Mesendoderm (in vitro differentiated cells): Measurements from ENCODE around the gene SAMD4A.
A peak's percentile ranks its signal among the peaks of the same experiment; 100 is the strongest.

ENCODE experiments used
- DNase-seq: peaks from one replicate; pipeline ENCODE4 v3.0.0; 2013
- H2AK5ac ChIP-seq: 2 replicates; pipeline ENCODE4 v1.6.1; 2013; ENCODE audit warnings: low read length, inconsistent platforms
- H2BK120ac ChIP-seq: 2 replicates; pipeline ENCODE4 v1.6.1; 2013; ENCODE audit warnings: low read depth, mild to moderate bottlenecking, low read length, moderate library complexity, mixed read lengths
- H2BK15ac ChIP-seq: replicated peaks from 2 replicates; pipeline ENCODE4 v1.6.1; 2013; ENCODE audit warnings: low read depth, mild to moderate bottlenecking, moderate library complexity
- H2BK5ac ChIP-seq: 2 replicates; pipeline ENCODE4 v1.6.1; 2013; ENCODE audit warnings: low read length, inconsistent platforms
- H3K18ac ChIP-seq: 2 replicates; pipeline ENCODE4 v1.6.1; 2013; ENCODE audit warnings: mild to moderate bottlenecking, low read length, mixed read lengths
- H3K23ac ChIP-seq: one replicate; pipeline ENCODE4 v1.6.1; 2013; ENCODE audit warnings: low read length
- H3K27ac ChIP-seq: 2 replicates; pipeline ENCODE4 v1.5.1; 2013; ENCODE audit warnings: low read depth, mild to moderate bottlenecking, inconsistent platforms, low read length, moderate library complexity
- H3K27me3 ChIP-seq: 2 replicates; pipeline ENCODE4 v1.6.1; 2013; ENCODE audit warnings: low read length, control low read depth, mild to moderate bottlenecking, inconsistent platforms; ENCODE audit not compliant: insufficient read depth, poor library complexity
- H3K36me3 ChIP-seq: 2 replicates; pipeline ENCODE4 v1.6.1; 2013; ENCODE audit warnings: low read length, inconsistent platforms; ENCODE audit not compliant: control insufficient read depth, insufficient read depth
- H3K4ac ChIP-seq: one replicate; pipeline ENCODE4 v1.6.1; 2013; ENCODE audit warnings: low read depth, mild to moderate bottlenecking, low read length, moderate library complexity
- H3K4me1 ChIP-seq: 2 replicates; pipeline ENCODE4 v1.6.1; 2013; ENCODE audit warnings: low read depth, low read length, inconsistent platforms; ENCODE audit not compliant: control insufficient read depth
- H3K4me2 ChIP-seq: 2 replicates; pipeline ENCODE4 v1.6.1; 2013; ENCODE audit warnings: low read length
- H3K4me3 ChIP-seq: 2 replicates; pipeline ENCODE4 v1.5.1; 2013; ENCODE audit warnings: mild to moderate bottlenecking, low read length
- H3K56ac ChIP-seq: one replicate; pipeline ENCODE4 v1.6.1; 2013; ENCODE audit warnings: low read length
- H3K79me1 ChIP-seq: 2 replicates; pipeline ENCODE4 v1.6.1; 2013; ENCODE audit warnings: low read length, inconsistent platforms
- H3K79me2 ChIP-seq: 2 replicates; pipeline ENCODE4 v1.6.1; 2013; ENCODE audit warnings: mild to moderate bottlenecking, low read length; ENCODE audit not compliant: control insufficient read depth, insufficient read depth
- H3K9ac ChIP-seq: 2 replicates; pipeline ENCODE4 v1.6.1; 2013; ENCODE audit warnings: low read length, inconsistent platforms
- H4K5ac ChIP-seq: one replicate; pipeline ENCODE4 v1.6.1; 2013; ENCODE audit warnings: low read length
- H4K8ac ChIP-seq: one replicate; pipeline ENCODE4 v1.6.1; 2013; ENCODE audit warnings: low read depth, mild to moderate bottlenecking, control low read depth, low read length, moderate library complexity
- WGBS: extraction: QIAGEN DNeasy Blood & Tissue Kit; methylation state at CpG from one replicate; pipeline ENCODE4 v1.1.7; 2013; ENCODE audit warnings: low lambda C conversion rate, missing lambda C conversion rate; ENCODE audit not compliant: insufficient coverage; ENCODE audit errors: extremely low coverage; 5-methylcytosine and 5-hydroxymethylcytosine counted together

The SAMD4A gene

DNA sequence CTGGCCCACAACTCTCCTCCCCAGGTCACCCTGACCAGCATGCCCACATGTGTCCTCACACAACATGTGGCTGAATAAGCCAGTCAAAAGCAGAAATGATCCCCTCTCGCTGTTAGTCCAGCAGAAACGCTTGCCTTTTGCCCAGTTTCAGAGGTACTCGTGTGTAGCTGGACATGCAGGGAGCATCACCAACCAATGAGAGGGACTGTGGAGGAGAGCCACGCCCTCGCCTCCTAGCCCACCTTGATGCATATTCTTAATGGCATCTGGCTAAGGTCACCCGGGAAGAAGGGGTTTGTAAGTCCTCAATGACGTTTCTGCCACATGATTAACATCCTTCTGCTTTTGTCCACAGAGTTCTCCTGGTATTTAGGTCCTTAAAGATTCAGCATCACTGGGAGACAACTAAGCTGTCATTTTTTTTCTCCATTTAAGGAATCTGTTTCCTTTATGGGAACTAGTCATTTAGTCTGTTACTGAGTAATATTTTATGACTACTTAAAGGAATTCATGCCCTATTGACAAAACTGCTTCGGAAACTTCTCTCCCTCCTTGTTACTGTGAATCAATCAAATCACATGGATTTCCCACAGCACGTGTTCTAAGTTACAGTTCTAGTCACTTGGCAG, 201.7 kb downstream of the SAMD4A start:
- H2AK5ac ChIP-seq, result no peak overlapping the region
- no peak overlapping the region for H2BK120ac ChIP-seq
- H2BK15ac ChIP-seq, result no peak overlapping the region
- DNase-seq, result no peak
- no peak overlapping the region for H3K56ac ChIP-seq
- H3K36me3 ChIP-seq, result peaks cover 2% of the 10 kb centered on the region
- H3K4me1 ChIP-seq, result peaks cover 2% of the 10 kb centered on the region
- H4K5ac ChIP-seq, result no peak overlapping the region
- no peak overlapping the region for H3K4me2 ChIP-seq
- H3K79me2 ChIP-seq, result no peaks in the 10 kb centered on the region
- H3K4me3 ChIP-seq, result no peak overlapping the region
- H3K23ac ChIP-seq, result no peak overlapping the region
- no peak overlapping the region for H3K9ac ChIP-seq
- H3K27ac ChIP-seq, result no peak overlapping the region
- no peaks in the 10 kb centered on the region for H3K27me3 ChIP-seq
- no peak overlapping the region for H3K4ac ChIP-seq
- no CpG with 5 or more reads among the region's 9 CpGs for WGBS
- H3K79me1 ChIP-seq, result no peaks in the 10 kb centered on the region
- H4K8ac ChIP-seq, result no peak overlapping the region
- H3K18ac ChIP-seq, result no peak overlapping the region
- H2BK5ac ChIP-seq, result no peak overlapping the region

DNA sequence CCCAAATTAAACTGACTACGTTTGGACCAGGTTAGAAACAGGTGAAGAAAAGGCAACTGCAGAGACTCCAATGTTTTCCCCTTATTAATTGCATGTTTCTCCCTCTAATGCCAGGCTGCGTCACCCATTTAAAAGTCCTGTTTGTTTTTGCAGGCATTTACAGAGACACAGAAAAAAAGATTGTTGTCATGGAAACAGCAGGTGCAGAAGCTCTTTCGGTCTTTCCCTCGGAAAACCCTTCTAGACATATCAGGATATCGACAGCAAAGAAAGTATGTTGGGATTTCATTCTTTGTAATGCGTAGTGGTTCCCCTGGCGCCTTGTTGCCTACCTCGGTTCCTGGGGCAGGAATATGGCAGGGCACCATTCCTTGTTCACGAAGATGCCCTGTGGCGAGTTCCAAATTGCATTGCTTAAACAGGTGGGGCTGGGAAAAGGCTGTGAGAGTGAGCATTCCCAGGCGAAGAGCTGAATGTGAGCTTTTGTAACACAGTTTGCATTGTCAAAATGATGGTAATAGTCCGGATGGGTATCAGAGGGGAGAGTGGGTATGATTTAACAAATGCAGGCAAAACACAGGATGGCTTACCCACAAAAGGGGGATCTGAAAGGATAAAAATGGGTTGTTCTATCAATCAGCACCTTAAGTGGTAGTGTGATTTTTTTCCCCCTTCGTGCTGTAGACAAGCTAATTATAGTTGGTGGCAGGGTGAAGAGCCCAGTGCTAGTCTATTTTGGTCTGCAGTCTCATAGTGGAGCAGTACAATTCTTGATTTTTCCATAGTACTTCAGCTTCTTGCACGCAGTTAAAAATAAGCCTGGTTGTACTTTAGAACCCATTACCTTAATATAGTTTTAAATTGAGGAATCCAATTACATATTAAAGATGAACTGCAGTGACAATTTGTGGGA, 203.3 kb downstream of the SAMD4A start:
- H3K4me3 ChIP-seq, result no peak overlapping the region
- peaks cover 2% of the 10 kb centered on the region for H3K36me3 ChIP-seq
- no peak overlapping the region for H2AK5ac ChIP-seq
- no peak overlapping the region for H2BK15ac ChIP-seq
- H3K4me2 ChIP-seq, result no peak overlapping the region
- H4K8ac ChIP-seq, result no peak overlapping the region
- no peak overlapping the region for H3K4ac ChIP-seq
- H4K5ac ChIP-seq, result no peak overlapping the region
- no peak overlapping the region for H2BK5ac ChIP-seq
- H3K9ac ChIP-seq, result no peak overlapping the region
- H3K18ac ChIP-seq, result no peak overlapping the region
- H2BK120ac ChIP-seq, result no peak overlapping the region
- H3K56ac ChIP-seq, result no peak overlapping the region
- H3K79me2 ChIP-seq, result no peaks in the 10 kb centered on the region
- no peaks in the 10 kb centered on the region for H3K27me3 ChIP-seq
- peaks cover 2% of the 10 kb centered on the region for H3K4me1 ChIP-seq
- no peaks in the 10 kb centered on the region for H3K79me1 ChIP-seq
- no peak overlapping the region for H3K23ac ChIP-seq
- DNase-seq, result no peak
- WGBS, result no CpG with 5 or more reads among the region's 14 CpGs
- H3K27ac ChIP-seq, result no peak overlapping the region

DNA sequence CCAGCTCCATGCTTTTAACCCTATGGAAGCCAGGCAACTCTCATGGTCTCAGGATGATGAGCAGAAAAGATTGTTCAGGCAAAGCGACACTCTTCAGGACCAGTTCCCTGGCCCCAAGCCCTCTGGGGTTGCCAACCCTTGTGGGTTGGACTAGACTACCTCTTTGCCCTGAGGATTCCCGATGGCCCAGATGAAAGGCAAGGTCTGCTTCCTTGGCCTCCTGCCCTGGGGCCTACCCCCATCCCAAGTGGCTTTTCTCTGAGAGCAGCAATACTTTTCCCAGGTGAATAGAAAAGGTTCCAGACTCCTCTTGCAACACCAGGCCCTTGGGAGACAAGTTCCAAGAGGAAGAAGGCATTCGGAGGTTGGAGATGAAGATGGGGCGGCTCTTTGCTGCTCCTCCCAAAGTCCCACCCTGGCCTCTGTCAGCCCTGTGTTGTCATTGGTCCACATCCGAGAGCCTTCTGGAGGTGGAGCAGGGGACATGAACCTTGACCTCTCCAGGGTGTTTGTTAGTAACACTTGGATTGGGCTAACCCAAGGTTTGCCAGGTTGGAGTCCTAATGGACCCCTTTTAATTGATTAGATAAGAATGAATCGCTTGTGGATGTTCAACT, 204.6 kb downstream of the SAMD4A start:
- Histone ChIP-seq H4K5ac (no peak overlapping the region), H4K8ac (no peak overlapping the region), H3K79me2 (no peaks in the 10 kb centered on the region), H3K23ac (no peak overlapping the region), H3K27ac (no peak overlapping the region), H2AK5ac (no peak overlapping the region), H3K79me1 (no peaks in the 10 kb centered on the region), H3K56ac (no peak overlapping the region), H3K4ac (no peak overlapping the region), H3K9ac (no peak overlapping the region), H3K4me2 (no peak overlapping the region), H3K4me3 (no peak overlapping the region), H3K27me3 (no peaks in the 10 kb centered on the region), H3K36me3 (peaks cover 2% of the 10 kb centered on the region), H2BK120ac (no peak overlapping the region), H3K4me1 (peaks cover 2% of the 10 kb centered on the region), H3K18ac (no peak overlapping the region), H2BK5ac (no peak overlapping the region), H2BK15ac (no peak overlapping the region)
- no CpG with 5 or more reads among the region's 6 CpGs for WGBS
- peak; percentile 22 for DNase-seq

DNA sequence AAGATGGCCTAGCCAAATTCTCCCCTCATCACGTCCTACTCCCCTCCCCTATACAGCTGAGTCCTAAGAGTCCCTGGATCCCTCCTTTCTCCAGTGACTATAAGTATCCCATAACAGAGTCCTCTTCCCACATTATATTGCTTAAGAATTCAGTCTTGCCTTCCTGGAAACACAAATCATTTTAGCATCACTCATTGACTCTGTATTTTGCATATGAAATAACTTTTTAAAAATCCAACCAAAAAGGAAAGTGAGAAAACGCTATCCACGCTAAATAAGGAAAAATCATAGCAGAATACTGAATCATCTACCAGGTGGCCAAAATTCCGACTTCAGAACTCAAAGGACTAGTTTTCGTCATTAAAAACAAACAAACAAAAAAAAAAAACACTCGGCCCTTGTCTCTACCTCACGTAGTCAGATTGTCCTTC, 205.5 kb downstream of the SAMD4A start:
- H2BK5ac ChIP-seq, result no peak overlapping the region
- H3K4ac ChIP-seq, result no peak overlapping the region
- peak overlapping the region; percentile 19 for H2AK5ac ChIP-seq
- no peak overlapping the region for H3K18ac ChIP-seq
- no peak overlapping the region for H4K5ac ChIP-seq
- DNase-seq, result no peak
- H3K4me1 ChIP-seq, result peaks cover 2% of the 10 kb centered on the region
- no peak overlapping the region for H2BK120ac ChIP-seq
- H2BK15ac ChIP-seq, result no peak overlapping the region
- no peak overlapping the region for H4K8ac ChIP-seq
- H3K27me3 ChIP-seq, result no peaks in the 10 kb centered on the region
- H3K79me2 ChIP-seq, result no peaks in the 10 kb centered on the region
- H3K9ac ChIP-seq, result no peak overlapping the region
- H3K56ac ChIP-seq, result peak overlapping the region; percentile 47
- peak overlapping the region; percentile 77 for H3K27ac ChIP-seq
- H3K79me1 ChIP-seq, result no peaks in the 10 kb centered on the region
- no peak overlapping the region for H3K4me2 ChIP-seq
- no peak overlapping the region for H3K4me3 ChIP-seq
- WGBS, result no CpG with 5 or more reads among the region's 7 CpGs
- peaks cover 2% of the 10 kb centered on the region for H3K36me3 ChIP-seq
- H3K23ac ChIP-seq, result no peak overlapping the region

DNA sequence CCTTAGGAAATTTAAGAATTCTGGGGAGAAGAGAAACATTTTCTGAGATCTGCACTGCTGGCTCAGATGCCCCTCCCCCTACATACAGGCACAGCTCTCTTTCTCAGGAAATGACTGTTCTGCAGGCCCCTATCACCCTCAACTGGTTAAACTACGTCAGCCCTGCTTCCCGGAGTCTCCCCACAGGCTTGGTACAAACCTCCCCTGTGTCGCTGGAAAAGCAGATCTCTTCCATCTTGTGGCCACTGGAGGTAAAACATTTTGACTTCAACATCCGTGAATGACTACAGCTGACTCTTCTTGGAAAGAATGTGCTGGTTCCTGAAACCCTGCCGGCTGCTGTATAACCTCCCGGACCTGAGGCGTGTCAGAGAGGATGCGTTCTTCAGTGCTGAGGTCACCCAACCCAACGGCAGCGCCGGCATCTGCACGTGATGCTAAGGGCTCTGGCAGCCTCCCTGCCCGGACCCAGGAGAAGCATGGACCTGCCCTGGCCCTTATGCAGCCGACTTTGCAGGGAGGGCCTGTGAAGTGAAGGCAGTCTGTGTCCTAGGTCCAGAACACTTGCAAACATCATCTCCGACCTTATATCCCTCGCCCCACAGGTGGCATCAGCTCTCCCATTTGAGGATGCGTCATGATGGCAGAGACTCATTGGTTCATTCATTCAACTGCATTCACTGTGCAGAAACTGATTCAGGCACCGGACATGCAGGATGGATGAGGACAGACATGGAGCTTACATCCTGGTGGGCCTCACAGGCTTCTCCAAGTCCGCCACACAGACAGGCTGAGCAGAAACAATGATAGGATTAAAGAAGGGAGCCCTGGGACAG, 206.5 kb downstream of the SAMD4A start:
- Histone ChIP-seq H3K56ac (peak overlapping the region; percentile 76), H3K27ac (peak overlapping the region; percentile 77), H2BK5ac (no peak overlapping the region), H3K18ac (no peak overlapping the region), H4K5ac (no peak overlapping the region), H3K4me3 (no peak overlapping the region), H2BK120ac (no peak overlapping the region), H2AK5ac (no peak overlapping the region), H3K23ac (no peak overlapping the region), H3K4ac (no peak overlapping the region), H3K79me2 (no peaks in the 10 kb centered on the region), H2BK15ac (no peak overlapping the region), H3K36me3 (no peaks in the 10 kb centered on the region), H3K79me1 (no peaks in the 10 kb centered on the region), H3K4me2 (no peak overlapping the region), H4K8ac (no peak overlapping the region), H3K4me1 (peaks cover 2% of the 10 kb centered on the region), H3K9ac (peak overlapping the region; percentile 47), H3K27me3 (no peaks in the 10 kb centered on the region)
- peak; percentile 100 for DNase-seq
- WGBS, result no CpG with 5 or more reads among the region's 19 CpGs
